GM19324 (cell line): ENCODE results near the gene TNKS1BP1.

Experiments used
- ATAC-seq: cut with Tn5 transposase; IDR thresholded peaks from one replicate; pipeline ENCODE4 v1.9.1; 2021; ENCODE audit warnings: mild to moderate bottlenecking, moderate library complexity; ENCODE audit not compliant: unreplicated experiment, low FRiP score

The TNKS1BP1 gene

DNA sequence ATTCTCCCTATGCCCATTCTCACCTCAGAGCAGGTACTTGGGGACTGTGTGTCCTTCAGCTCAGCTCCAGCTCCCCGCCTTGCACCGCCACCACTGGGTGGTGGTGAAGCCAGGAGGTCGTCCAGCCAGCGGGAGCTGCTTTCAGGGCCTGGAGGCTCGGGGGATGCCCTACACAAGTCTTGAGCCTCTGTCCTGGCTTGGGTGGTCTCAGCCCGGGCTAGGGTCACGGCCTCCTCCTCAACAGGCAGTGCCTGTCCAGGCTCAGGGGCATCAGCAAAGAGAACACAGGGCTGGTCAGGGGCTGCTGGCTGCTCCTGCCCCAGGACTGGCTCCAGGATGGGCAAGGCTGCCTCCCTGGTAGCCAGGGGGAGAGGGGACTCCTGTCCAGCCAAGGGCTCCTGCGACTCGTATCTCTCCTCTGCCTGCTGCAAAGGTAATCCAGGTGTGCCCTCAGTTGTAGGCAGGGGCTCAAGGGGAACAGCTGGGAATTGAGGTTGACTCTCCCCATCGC, 12.2 kb downstream of the TNKS1BP1 start:
- no peak for ATAC-seq

DNA sequence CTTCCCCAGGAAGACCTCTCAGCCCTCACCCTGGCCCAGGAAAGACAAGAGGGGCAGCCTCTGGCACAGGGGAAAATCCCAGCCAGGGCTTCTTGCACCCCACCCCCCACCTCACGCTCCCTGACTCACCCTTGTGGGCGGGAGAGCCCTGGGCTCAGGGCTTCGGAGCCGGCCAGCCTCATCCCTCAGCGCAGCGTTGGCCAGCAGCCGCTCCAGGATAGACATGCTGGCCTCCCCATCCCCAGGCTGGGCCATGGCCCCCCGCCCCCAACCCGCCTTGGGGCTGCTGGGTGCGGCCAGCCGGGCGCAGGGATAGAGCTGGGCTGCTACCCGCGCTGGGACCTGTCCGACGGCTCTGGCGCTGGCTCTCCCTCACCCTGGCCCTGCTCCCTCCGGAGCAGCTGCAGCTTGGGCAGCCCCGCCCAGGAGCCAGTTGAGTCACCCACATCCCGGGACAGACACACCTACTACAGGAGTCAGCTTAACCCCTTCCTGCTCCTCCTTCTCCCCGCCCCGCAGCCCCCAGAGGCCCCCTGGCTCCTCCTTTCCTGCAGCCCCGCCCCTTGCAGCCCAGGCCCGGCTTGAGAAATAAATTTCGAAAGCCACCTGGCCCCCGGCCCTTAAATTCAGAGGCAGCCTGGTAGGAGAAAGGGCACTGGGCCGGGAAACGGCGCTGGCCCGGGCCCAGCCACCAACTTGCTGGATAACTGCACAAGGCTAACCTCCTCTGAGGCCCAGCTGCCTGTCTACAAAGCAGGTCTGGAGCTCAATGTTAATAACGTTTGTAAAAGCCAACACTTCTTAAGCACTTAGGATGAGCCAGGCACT, 13.4 kb downstream of the TNKS1BP1 start:
- ATAC-seq, result peak; percentile 90

DNA sequence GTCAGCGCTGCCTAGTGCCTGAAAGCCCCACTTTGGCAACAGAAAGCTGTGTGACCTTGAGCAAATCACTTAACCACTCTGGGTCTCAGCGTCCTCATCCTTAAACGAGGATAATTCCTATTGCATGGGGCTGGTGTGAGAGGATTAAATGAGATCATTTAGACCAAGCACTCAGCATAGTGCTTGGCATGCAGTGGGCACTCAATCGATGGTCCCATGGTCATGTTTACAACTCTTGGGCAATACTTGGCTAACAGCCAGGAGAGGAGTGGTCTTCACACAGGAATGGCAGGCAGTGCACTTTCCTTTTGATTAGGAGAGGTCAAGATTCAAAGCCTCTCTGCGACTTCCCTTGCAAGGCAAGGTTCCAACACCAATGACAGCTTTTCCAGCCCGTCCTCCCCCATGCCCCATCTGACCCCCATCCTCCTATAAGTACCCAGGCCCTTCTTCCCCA, 14.1 kb downstream of the TNKS1BP1 start:
- no peak for ATAC-seq

DNA sequence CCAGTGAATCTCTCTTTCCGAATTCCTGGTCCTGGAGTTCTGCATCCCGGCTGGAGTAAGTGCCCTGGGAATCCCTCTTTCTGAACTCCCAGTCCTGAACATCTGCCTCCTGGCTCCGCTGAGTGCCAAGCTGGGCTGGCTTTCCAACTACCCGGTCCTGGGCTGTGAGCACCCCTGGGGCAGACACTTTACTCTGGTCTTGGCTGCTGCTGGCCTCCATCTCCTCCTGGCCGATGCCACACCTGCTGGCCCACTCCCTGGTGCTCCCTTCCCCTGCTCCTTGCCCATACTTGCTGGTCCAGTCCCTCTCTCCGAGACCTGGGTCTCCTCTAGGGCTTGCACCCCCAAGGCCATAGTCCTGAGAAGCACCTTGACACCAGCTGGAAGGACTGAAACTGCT, 14.7 kb downstream of the TNKS1BP1 start:
- no peak for ATAC-seq

DNA sequence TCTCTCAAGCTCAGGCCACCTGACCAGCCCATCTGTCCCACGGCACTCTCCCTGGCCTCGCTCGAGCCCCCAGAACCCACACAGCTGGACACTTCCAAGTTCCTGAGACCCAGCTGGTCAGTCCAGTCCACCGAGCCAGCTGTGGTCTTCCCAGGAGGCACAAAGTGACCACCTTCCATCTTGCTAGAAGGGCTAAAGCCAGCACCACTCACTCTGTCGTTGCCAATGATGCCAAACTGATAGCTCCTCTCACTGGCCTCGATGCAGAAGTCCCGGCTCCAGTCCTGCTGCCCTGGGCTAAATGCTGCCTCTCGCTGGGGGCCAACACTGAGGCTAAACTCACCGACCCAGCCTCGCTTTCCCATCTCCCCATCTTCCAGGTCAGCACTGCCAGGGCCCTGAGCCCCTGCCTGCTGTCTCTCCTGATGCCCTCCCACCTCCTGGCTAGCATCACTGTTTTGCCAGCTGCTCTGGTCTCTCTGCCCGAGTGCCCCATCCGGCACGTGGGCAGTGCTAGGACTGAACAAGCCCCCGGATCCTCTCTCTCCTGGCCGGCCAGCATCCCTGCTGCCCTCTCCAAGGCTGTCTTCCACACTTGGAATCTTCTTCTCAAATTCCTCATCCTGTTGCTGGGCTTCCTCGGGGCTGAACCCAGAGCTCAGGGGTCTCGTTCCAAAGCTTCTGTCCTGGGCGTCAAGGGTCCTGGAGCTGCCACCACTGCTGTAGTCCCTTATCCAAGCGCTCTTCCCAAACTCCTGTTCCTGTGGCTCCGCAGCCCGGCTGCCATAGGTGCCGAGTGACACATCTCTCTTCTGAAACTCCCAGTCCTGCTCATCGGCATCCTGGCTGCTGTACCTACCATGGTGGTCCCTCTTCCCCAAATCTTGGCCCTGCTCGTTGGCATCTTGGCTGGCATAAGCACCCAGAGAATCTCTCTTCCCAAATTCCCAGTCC, 15.4 kb downstream of the TNKS1BP1 start:
- ATAC-seq, result no peak

DNA sequence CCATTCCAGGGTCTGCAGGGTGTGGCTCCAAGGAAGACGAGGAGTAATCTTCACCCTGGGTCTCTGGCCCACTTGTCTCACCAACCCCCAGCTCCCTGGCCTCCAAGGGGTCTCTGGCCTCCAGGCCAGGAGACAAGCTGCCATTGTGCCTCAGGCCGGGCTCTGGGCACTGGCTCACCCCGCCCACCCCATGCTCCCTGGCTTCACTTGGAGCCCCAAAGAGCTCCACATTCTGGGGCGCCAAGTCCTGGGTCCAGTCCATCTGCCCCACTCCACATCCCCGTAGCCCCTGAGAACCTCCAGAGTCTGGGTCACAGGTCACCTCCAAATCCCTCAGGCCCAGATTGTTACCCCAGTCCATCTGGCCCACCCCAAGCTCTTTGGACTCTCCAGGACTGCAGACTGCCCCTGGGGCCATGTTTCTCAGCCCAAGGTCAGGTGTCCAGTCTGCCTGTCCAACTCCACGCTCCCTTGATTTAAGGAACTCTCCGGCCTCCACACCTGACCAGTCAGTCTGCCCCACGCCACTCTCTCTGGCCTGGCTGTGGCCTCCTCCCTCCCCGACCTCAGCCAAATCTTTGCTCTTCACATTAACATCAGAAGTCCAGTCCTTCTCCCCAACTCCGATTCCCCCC, 16.2 kb downstream of the TNKS1BP1 start:
- no peak for ATAC-seq

DNA sequence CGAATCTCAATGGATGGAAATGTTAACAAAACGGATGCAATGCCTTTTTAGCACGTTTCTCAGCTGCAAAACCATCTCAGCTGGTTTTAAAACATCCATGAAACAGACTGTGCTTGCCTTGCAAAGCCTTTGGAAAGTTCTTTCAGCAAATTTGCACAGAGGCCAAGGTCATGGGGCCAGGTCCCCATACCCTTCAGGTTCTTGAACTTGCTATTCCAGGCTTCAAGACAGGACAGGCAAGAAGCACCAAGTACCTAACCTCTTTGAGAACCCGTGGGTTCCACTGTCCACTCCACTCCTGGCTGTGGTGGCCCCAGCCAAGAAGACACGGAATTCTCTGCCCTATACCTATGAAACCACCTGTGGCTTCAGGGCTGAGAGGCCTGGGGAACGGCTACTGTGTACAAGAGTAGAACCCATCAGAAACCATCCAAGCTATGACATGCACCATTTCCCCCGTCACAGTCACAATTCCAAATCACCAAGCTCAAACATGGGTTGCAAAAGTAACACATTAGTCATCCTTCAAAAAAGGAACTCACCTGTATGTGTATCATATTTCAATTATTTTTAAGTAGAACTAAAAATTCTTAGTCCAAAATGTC, 17.0 kb downstream of the TNKS1BP1 start:
- no peak for ATAC-seq

DNA sequence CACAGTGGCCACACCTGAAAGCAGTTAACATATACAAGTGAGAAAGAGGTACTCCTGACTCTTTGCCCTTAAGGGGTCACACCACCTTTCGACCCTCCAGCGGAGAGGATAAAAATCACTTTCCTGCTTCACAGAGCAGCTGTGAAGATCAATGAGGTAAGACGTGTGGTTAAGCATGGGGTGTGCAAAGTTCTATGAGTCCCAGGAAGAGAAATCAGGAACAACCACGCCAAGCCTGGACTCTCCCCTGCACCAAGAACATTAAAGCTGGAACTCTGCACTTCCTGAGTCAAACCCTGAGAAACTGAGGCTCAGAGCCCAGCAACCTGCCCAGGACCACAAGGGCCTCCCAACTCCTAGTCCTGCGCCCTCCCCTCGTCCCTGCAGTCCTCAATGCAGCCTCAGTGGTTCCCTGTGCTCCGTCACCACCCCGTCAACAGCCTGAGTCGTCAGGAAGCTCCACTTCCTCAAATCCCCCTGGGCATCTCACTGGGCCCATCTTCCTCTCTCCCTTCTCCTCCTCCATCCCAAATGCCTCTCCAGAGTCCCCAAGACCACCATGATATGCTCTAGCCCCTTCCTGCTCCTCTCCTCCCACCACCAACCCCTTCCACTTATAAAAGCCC, 17.7 kb downstream of the TNKS1BP1 start:
- no peak for ATAC-seq

DNA sequence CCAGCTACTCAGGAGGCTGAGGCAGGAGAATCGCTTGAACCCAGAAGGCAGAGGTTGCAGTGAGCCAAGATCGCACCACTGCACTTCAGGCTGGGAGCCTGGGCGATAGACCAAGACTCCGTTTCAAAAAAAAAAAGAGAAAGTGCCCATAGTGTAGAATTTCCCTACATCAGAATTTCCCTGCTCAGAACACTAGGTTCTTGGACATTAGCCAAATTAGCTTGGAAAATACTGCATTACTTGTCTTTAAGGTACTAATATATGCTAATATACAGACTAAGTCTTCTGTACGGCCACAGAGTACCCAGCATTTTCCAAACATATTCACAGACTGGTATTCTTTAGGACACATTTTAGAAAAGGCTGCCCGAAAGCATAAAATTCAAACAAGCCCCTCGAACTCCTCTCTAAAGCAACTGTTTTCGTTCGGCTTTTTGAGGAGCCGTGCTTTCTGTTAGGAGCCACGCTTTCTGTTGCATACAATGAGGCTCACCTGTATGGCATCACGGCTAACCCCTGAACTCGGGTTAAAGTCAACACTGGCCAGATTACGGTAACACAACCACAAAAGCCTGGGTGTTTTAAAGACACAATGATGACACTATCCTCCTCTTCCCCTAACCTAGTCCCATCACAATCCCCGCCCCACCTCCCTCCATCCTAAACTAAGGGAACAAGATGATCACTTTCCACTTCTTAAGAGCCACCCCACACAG, 18.4 kb downstream of the TNKS1BP1 start:
- ATAC-seq, result no peak

DNA sequence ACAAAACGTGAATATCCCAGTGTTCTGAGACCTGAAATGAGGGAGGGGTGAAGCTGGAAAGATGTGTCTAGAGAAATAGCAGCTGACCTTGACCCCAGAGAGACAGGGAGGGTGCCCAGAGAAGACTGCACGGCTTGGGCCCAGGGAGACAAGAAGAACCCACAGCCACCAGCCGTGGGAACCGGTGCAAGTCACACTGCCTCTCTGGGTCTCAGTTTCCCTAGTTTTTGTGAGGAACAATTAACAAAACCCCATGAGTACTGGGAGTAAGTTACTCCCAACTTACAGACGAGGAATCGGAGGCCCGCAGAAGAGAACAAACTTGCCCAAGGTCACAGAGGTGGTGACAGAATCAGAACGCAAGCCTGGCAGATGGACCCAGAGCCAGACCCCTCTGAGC, 19.2 kb downstream of the TNKS1BP1 start:
- no peak for ATAC-seq

DNA sequence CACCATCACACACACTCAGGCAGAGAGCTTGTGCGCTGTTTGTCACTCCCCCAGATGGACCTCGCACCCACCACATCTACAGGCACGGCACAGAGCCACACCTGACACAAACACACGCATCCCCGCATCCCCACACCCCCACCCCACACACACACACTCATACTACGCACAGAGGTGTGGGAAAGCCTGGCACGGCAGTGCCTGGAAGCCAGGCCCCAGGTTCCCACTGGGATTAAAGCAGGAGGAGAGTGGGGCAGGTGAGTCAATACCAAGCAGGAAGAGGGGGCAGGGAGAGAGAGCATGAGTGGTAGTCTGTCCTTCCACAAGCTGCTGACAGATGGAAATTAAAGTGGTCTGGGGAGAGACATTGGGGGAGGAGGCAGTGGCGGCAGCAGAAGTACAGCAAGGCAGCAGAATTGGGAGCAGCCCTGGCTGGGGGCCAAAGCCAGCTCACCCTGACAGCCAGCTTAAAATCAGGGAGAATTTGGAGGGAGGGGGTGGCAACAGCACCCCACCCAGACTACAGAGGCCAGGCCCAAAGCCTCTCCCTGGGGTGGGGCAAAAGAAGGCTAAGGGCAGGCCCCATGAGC, 20.7 kb downstream of the TNKS1BP1 start:
- ATAC-seq, result no peak

DNA sequence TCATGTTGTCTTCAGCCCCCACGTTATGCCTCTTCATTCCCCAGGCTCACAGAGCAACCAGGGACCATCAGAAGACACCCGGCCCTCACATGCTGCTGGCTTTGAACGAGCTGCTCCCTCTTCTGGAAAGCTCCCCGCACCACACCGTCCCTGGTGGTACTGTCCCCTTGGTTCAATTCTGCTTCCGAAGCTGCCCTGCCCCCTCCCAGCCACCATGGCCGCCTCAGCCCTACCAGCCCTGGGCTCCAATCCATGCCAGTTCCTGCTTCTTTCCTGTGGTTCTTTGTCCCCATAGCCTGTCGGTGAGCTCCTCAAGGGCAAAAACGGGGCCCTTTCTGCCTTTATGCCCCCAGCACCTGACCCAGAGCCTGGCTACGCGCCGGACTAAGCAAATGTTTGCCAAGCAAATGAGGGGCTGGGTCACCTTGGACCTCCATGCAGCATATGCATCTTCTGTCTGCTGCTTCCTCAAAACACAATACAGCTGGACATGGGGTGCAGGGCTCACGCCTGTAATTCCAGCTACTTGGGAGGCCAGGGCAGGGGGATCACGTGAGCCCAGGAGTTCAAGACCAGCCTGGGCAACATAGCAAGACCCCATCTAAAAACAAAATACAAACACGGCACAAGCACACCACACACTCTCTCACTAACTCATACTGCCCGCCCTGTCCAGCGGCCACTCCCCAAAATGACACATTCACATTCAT, 21.3 kb downstream of the TNKS1BP1 start:
- no peak for ATAC-seq

DNA sequence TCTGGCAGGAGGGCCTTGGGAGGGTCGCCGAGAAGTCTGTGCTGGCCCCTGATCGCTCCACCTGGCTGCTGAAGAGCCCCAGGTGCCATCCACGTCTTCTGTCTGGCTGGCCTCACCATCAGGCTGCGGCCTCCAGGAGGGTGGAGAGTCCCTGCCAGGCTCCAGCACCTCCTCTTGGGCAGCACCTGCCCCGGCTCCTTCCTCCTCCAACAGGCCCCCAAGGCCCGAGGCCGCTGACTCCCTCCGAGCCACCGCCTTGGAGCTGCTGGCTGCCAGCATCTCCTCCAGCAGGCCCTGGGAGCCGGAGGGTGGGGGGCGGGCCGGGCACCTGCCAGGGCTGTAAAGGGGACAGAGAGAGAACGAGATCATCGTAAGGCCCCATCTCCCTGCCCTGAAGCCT, 22.3 kb downstream of the TNKS1BP1 start:
- no peak for ATAC-seq

DNA sequence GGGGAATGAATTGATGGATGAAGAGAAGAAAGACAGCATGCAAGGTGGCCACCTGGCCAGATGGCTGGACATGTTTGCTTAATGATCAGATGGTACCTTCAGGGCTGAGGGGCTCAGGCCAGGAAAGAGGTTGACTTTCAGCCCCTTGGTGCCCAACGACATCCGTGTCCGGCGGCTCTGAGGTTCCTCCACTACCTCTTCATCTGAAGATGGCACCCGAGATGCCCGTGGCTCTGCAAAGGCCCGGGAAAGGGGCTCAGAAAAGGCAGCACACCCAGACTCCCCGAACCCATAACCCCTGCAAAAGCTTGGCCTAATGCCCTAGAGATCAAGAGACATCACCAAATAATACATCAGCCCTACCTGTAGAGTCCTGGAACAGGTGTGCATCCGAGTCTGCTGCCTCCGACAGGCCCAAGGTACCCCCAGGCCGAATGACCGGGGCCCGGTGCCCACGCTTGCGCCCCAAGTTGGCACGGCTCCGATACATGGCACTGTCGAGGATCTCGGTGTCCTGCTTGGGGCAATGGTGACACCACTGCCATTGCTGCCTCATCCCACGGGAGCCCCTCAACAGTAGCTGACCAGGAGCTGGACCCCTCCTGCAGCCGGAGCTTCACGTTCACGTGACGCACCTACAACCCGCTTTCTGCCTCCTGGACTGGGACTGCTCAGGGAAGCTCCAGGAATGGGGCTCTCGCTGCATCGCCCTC, 22.9 kb downstream of the TNKS1BP1 start:
- ATAC-seq, result no peak

DNA sequence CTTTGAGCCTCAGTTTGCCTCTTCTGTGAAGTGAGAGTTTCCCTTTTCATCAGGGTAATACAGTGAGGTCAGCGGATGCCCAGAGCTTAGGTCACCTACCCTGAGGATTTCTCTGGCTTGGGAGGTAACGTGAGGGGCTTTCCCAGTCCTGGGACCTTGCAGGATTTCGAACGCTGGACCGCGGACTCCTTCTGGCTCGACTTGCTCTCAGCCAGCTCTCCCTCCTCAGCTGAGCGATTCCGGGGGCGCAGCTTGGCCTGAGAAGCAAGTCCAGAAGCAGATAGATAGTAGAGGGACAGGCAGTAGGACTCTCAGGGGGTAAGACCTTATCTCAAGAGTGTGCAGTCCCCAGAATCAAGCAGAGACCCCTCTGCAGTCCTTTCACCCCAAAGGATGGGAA, 24.0 kb downstream of the TNKS1BP1 start:
- no peak for ATAC-seq

DNA sequence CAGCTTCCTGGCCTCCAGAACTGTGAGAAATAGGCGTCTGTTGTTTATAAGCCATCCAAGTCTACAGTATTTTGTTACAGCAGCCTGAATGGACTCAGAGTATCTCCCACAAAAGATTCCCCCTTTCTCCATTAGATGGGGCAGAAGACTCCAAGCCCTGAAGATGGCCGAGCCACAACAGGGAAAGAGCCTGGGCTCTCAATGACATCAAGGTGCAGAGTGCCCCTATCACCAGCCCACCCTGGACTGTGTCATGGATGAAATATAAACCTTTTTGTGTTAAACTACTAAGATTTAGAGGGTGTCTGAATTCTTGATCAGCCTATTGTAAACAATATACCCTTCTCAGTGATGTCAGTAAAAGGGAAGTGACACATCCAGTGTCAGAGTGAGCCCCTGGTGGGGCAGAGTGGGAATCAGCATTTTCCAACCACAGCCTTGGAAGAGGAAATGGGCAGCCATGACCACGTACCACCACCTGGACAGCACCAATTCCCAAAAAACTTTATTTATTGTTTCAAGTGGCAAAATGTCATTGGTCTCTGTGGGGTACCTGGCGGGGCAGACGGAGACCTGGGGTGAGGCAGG, 25.5 kb downstream of the TNKS1BP1 start:
- no peak for ATAC-seq

DNA sequence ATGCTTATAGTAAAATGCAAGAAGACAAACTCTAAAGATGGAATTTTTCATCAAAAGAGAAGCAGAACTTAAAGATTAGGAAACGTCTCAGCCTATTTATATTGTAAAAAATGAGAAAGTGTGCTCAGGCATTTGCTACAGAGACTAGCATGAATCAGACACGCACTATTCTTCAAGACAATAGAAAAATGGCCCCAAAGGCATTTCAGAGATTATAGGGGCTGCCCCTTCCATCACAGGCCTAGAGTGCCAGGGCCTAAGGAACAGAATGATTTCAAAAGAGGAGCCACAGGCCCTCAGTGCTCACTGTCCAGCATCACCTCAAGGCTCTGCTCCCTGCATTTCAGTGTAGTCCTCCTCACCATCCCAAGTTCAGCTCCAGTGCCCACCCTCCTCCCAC, 27.5 kb downstream of the TNKS1BP1 start:
- ATAC-seq, result no peak
